ENCODE measurements around the gene RFX4.

DNA sequence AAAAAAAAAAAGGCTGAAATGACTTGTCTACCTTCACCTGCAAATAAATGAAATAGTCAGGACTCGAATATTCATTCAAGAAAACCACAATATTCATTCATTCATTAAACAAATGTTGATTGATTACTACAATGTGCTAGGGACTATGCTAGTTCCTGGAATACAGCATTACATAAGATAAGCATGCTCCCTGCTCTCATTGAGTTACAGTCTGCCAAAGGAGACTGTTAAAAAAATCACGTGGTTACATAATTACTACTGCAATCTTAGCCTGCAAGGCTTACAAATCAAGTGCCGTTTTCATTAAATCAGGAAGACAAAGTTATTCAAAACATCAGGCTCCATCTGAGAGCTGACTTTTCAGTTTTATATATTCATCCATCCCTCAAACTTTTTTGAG, 121.3 kb downstream of the RFX4 start:
- TF ChIP-seq POLR2A (IDR thresholded peaks at IDR 0.05) (no peak), EP300 (IDR thresholded peaks at IDR 0.05; ENCODE audit: low read depth) (no peak)
